HepG2 (cell line): ENCODE measurements around the gene POP7. TPM values are rescaled to one million over a fixed set of nuclear protein-coding genes. Genes with fewer than 3 reads are reported as not detected.

Experiments used
- ARID4A ChIP-seq: sonication (generic); formaldehyde crosslinking; IDR thresholded peaks from 2 replicates; pipeline ENCODE4 v1.5.0; 2020; ENCODE audit warnings: mild to moderate bottlenecking, missing genetic modification reagents, borderline replicate concordance
- FOXP1 ChIP-seq, 2 experiments: fragments of 450-650 bp in 1 of 2; IDR thresholded peaks; 2 replicates each; pipeline ENCODE4 v1.6.1; 2017 to 2018; ENCODE audit warnings: antibody characterized with exemption in 1 of 2
- GATA4 ChIP-seq: sonication (generic); IDR thresholded peaks from 2 replicates; pipeline ENCODE4 v1.6.1; 2016; ENCODE audit warnings: antibody characterized with exemption, low read depth, borderline replicate concordance
- MIER3 ChIP-seq: IDR thresholded peaks from 2 replicates; pipeline ENCODE4 v1.6.1; 2016; ENCODE audit warnings: missing compliant biosample characterization, borderline replicate concordance
- MXI1 ChIP-seq: IDR thresholded peaks from 3 replicates; pipeline ENCODE4 v1.6.1; 2012; ENCODE audit warnings: low read depth, low read length, inconsistent platforms, borderline replicate concordance
- NR0B2 ChIP-seq: sonication (generic); formaldehyde crosslinking; IDR thresholded peaks from 2 replicates; pipeline ENCODE4 v1.4.0; 2020; ENCODE audit warnings: mild to moderate bottlenecking, missing genetic modification reagents
- POLR2A ChIP-seq, 2 experiments: IDR thresholded peaks; 2 replicates each; pipeline ENCODE4 v1.6.1; 2011; ENCODE audit warnings: low read depth in 2 of 2, low read length in 2 of 2, mild to moderate bottlenecking in 1 of 2, moderate library complexity in 1 of 2; ENCODE audit not compliant: insufficient read depth in 1 of 2
- PRDM10 ChIP-seq: sonication (generic); formaldehyde crosslinking; IDR thresholded peaks from 2 replicates; pipeline ENCODE4 v1.4.0; 2020; ENCODE audit warnings: low read depth, missing genetic modification reagents
- SP4 ChIP-seq: sonication (generic); formaldehyde crosslinking; IDR thresholded peaks from 2 replicates; pipeline ENCODE4 v1.8.1; 2023; ENCODE audit warnings: mild to moderate bottlenecking, missing genetic modification reagents
- ZFP82 ChIP-seq: sonication (generic); formaldehyde crosslinking; IDR thresholded peaks from 2 replicates; pipeline ENCODE4 v1.5.1; 2020; ENCODE audit warnings: mild to moderate bottlenecking, missing genetic modification reagents, borderline replicate concordance
- ZNF160 ChIP-seq: sonication (generic); formaldehyde crosslinking; IDR thresholded peaks from 2 replicates; pipeline ENCODE4 v1.8.0; 2022; ENCODE audit warnings: mild to moderate bottlenecking, inconsistent platforms, missing genetic modification reagents
- ZNF234 ChIP-seq: sonication (generic); formaldehyde crosslinking; conservative IDR thresholded peaks from 2 replicates; pipeline ENCODE4 v1.5.1; 2020; ENCODE audit warnings: mild to moderate bottlenecking, missing genetic modification reagents
- ZNF512 ChIP-seq: sonication (generic); formaldehyde crosslinking; IDR thresholded peaks from 2 replicates; pipeline ENCODE4 v1.4.0; 2020; ENCODE audit warnings: mild to moderate bottlenecking, missing genetic modification reagents
- ZNF557 ChIP-seq: sonication (generic); formaldehyde crosslinking; IDR thresholded peaks from 2 replicates; pipeline ENCODE4 v1.4.0; 2020; ENCODE audit warnings: missing genetic modification reagents
- ZNF558 ChIP-seq: sonication (generic); formaldehyde crosslinking; IDR thresholded peaks from 2 replicates; pipeline ENCODE4 v1.9.0; 2022; ENCODE audit warnings: mild to moderate bottlenecking, missing genetic modification reagents, borderline replicate concordance
- ZNF597 ChIP-seq: sonication (generic); formaldehyde crosslinking; IDR thresholded peaks from 2 replicates; pipeline ENCODE4 v1.5.0; 2020; ENCODE audit warnings: missing genetic modification reagents
- polyA plus RNA-seq, 8 experiments: library from polyadenylated mRNA; depleted of rRNA in 3 of 8; stranded (reverse) in 7 of 8; unstranded in 1 of 8; fragments of >200 nt; fragmentation: Illumina TruSeq in 4 of 8; extraction: Trizol in 4 of 8; gene quantifications; 2 replicates each; pipeline versions ENCODE4 v1.2.1 to v1.2.3, GENCODE V29; 2011 to 2016; ENCODE audit warnings: low read depth in 4 of 8, missing spikeins in 1 of 8, mixed read lengths in 1 of 8; ENCODE audit not compliant: insufficient read depth in 1 of 8
- total RNA-seq, 5 experiments: library from RNA; depleted of rRNA; stranded (reverse); fragments of >200 nt; fragmentation: Illumina TruSeq; extraction: Trizol; gene quantifications; 2 replicates each; pipeline ENCODE4 v1.2.3, GENCODE V29; 2016; ENCODE audit warnings: low read depth in 1 of 5

POP7 gene
- total and polyA plus RNA-seq, 2 of the 13 experiments (the other 11 are each of a cell fraction or from before 2014, with no cell fraction given): 63.9 to 91.1 TPM

GRCh38 chr7:100705753-100706671 lies at the start of gene POP7 (continued):
- TF ChIP-seq ZNF557 (CRISPR knock-in tag) (no peak), ZNF234 (CRISPR knock-in tag) (peak; percentile 64; the same call in 1 of the 2 replicates), ZNF512 (CRISPR knock-in tag) (no peak), FOXP1 (IDR thresholded peaks at IDR 0.05) (no peak), FOXP1 (CRISPR knock-in tag; IDR thresholded peaks at IDR 0.05) (peak; percentile 8; the same call in 1 of the 2 replicates), ZNF558 (CRISPR knock-in tag) (peak; percentile 87), PRDM10 (CRISPR knock-in tag) (peak; percentile 45), POLR2A (IDR thresholded peaks at IDR 0.05; ENCODE audit: insufficient read depth in 1 of 2, low read depth in 2 of 2, low read length in 2 of 2) (peak; percentile 51 to 89), ARID4A (peak; percentile 90; the same call in 1 of the 2 replicates), ZNF160 (CRISPR knock-in tag) (peak; percentile 72), NR0B2 (CRISPR knock-in tag) (0 out of 2 replicates have a peak, but pooled peaks have one; percentile 43), SP4 (CRISPR knock-in tag) (peak; percentile 89), GATA4 (no peak), MXI1 (peak; percentile 94; the same call in 2 of the 3 replicates), ZNF597 (CRISPR knock-in tag) (0 out of 2 replicates have a peak, but pooled peaks have one; percentile 49), ZFP82 (CRISPR knock-in tag) (peak; percentile 72), MIER3 (CRISPR knock-in tag) (peak; percentile 23; the same call in 1 of the 2 replicates)
